Endothelial cell (in vitro differentiated cells): ENCODE measurements around the gene GADD45G. TPM values are rescaled to one million over a fixed set of nuclear protein-coding genes. Genes with fewer than 3 reads are reported as not detected.

Experiments
- DNase-seq: peaks from one replicate; pipeline ENCODE4 v3.0.0; 2021; ENCODE audit warnings: low spot score
- H3K27ac Mint-ChIP-seq: one replicate; pipeline ENCODE4 v1.8.0; 2021; ENCODE audit warnings: mixed read lengths, inconsistent platforms; ENCODE audit not compliant: unreplicated experiment
- H3K27me3 Mint-ChIP-seq: one replicate; pipeline ENCODE4 v1.8.0; 2021; ENCODE audit warnings: mild to moderate bottlenecking, moderate library complexity, mixed read lengths, inconsistent platforms; ENCODE audit not compliant: unreplicated experiment
- H3K36me3 Mint-ChIP-seq: one replicate; pipeline ENCODE4 v1.8.0; 2021; ENCODE audit warnings: mild to moderate bottlenecking, low read depth, mixed read lengths, inconsistent platforms; ENCODE audit not compliant: unreplicated experiment
- H3K4me1 Mint-ChIP-seq: one replicate; pipeline ENCODE4 v1.8.0; 2021; ENCODE audit warnings: mild to moderate bottlenecking, mixed read lengths, inconsistent platforms; ENCODE audit not compliant: unreplicated experiment
- H3K4me3 Mint-ChIP-seq: one replicate; pipeline ENCODE4 v1.8.0; 2021; ENCODE audit warnings: mild to moderate bottlenecking, mixed read lengths, inconsistent platforms; ENCODE audit not compliant: unreplicated experiment
- H3K9me3 Mint-ChIP-seq: one replicate; pipeline ENCODE4 v1.8.0; 2021; ENCODE audit warnings: mixed read lengths, inconsistent platforms; ENCODE audit not compliant: unreplicated experiment
- total RNA-seq: library from RNA; stranded (reverse); fragmentation: NEBNext Ultra II Directional; extraction: Animal tissue kit (Norgen Biotek cat#: 25700); gene quantifications from one replicate; pipeline ENCODE4 v1.2.1, GENCODE V29; 2021; ENCODE audit not compliant: unreplicated experiment
- TF ChIP-seq, protein P1 (sequence below): fragments of 200-600 bp; sonication (generic); IDR thresholded peaks from one replicate; pipeline ENCODE4 v1.5.0; 2021; ENCODE audit warnings: antibody characterized with exemption; ENCODE audit not compliant: unreplicated experiment

The GADD45G gene
- total RNA-seq, 1 donor from 2014 or later = 6.2 TPM

DNA sequence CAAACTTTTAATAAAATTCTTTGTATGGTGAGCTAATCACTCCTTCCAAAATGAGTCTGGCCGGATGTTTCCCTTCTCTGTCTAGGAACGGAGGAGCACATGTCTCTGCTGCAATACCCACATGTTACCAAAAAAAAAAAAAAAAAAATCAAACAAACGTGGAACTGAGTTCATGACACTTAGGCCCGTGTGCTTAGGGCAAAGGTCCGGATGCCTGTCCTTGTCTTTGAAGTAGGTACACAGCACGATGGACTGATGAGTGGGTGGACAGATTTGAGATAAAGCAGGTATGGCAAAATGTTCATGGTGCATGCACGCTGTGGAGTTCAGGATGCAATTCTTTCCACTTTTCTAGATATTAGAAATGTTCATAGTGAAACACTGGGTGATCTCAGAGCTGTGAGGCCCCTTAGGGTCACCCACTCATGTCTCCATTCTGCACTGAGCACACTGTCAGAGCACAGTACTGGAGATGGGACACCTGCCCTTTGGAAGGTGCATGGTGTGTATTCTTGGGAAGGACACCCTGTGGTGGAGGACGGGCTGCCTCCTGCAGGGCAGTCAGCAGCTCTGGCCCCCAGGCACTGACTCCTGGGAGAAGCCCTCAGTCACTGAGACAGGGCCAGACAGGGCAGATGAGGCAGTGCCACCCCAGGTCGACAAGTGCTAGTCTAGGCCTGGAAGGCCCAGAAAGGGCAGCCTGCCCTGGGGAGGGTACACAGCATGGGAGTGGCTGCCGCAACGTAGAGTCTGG, 43.6 kb downstream of the GADD45G start:
- Mint-ChIP-seq H3K4me3 (no peak overlapping the region), H3K27ac (no peak overlapping the region), H3K27me3 (peaks cover 3% of the 10 kb centered on the region), H3K9me3 (no peaks in the 10 kb centered on the region), H3K4me1 (peaks cover 2% of the 10 kb centered on the region), H3K36me3 (no peaks in the 10 kb centered on the region)
- DNase-seq = no peak
- TF ChIP-seq, protein P1, sequence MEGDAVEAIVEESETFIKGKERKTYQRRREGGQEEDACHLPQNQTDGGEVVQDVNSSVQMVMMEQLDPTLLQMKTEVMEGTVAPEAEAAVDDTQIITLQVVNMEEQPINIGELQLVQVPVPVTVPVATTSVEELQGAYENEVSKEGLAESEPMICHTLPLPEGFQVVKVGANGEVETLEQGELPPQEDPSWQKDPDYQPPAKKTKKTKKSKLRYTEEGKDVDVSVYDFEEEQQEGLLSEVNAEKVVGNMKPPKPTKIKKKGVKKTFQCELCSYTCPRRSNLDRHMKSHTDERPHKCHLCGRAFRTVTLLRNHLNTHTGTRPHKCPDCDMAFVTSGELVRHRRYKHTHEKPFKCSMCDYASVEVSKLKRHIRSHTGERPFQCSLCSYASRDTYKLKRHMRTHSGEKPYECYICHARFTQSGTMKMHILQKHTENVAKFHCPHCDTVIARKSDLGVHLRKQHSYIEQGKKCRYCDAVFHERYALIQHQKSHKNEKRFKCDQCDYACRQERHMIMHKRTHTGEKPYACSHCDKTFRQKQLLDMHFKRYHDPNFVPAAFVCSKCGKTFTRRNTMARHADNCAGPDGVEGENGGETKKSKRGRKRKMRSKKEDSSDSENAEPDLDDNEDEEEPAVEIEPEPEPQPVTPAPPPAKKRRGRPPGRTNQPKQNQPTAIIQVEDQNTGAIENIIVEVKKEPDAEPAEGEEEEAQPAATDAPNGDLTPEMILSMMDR = no peak

DNA sequence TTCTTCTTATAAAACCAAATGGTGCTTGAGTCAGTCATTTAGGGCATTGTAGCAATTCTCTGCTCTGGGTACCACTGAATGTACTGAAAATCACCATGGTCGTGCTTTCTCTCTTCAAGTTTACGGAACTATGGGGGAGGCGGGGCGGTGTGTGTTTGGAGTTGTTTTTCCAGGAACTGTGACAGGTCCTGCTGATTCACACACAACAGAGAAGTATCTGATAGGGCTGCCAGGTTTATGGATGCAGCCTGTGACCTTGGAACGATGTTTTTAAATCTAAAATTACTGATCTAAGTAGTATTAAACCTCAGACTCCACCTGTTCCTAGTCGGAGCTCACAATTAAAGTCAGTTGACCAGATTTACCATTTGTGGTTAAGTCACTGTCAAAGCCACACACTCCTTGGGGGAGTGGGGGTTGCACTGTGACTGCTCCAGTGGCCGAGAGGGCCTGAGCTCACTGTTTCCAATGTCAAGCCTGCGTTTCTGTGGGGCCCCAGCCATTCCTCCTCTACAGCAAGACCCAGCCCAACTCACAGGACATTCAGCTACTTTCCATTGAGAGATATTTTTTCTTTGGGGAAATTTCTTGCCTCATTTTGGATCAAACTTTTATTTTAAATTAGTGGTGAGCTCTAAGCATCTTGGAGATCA, 44.4 kb downstream of the GADD45G start:
- no peaks in the 10 kb centered on the region for H3K36me3 Mint-ChIP-seq
- H3K27ac Mint-ChIP-seq = no peak overlapping the region
- H3K4me1 Mint-ChIP-seq = peaks cover 2% of the 10 kb centered on the region

DNA sequence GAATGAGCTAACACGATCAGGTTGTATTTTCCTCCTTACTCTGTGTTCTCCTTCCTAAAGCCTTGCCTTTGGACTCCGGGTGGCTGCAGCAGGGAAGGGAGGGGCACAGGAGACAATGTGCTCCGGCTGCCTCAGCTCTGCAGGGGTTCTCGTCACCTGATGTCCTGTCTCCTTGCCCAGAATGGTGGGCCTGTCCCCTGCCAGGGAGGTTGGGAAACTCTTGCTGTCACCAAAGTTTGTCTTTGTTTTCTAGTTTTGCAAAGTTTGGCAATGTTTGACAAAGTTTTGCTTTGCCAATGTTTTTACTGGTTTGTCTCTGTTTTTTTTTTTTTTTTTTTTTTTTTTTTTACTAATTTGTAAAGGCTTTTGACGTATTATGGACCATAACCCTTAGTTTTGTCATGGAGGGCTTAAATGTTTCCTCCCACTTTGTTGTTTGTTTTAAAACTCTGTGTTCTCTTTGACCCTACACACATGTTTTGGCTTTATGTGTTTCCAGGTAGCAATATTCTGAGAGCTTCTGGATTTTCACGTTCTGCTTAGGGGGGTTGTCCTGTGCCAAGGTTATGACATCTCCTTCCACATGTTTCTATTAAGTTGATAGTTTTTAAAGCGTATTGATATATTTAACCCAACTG, 49.3 kb downstream of the GADD45G start:
- H3K4me1 Mint-ChIP-seq = peaks cover 19% of the 10 kb centered on the region
- H3K36me3 Mint-ChIP-seq = peaks cover 4% of the 10 kb centered on the region

More for the DNA sequence above, 44.4 kb downstream of the GADD45G start:
- TF ChIP-seq, protein P1 = no peak
- H3K27me3 Mint-ChIP-seq = peaks cover 3% of the 10 kb centered on the region
- H3K4me3 Mint-ChIP-seq = no peak overlapping the region
- DNase-seq = no peak
- H3K9me3 Mint-ChIP-seq = no peaks in the 10 kb centered on the region

DNA sequence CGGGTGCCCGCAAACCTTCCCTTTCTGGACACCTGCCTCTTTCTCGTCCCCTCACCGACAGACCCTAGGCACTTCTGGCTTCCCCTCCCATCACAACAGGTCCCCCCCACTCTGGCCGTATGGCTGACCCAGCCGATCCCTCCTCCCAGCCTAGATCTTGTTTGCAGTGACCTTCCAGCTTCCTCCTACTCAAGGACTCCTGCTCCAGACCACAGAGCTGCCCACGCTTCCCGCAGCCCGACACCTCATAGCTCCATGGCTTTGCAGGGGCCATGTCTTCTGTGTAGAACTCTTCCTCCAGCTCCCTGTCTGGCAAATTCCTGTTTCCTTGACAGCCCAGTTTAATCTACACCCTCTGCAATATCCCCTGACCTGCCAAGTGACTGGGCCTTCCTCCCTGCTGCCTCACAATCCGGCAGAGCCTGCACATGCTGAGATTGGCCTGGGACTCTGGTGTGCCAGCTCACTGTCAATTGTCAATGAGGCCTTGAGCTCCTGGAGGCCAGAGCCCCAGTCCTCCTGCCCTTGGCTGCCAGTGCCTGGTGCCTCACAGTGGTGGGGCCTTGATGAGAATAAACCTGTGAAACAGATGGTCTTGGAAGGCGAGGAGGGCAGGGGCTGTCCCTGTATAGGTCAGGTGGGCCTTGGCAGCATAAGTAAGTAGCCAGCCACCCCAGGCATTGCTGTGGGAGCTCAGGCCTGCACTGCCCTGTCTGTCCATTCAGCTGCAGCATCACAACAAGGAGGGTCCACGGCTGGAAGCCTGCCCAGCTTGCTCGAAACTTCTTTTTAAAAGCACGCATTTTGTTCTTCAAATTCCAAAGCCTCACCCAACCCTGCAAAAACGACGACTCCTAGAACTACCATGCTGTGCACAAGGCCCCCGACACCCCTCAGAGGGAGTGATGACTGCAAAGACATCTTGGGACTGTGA, 50.5 kb downstream of the GADD45G start:
- Mint-ChIP-seq H3K4me1 (peaks cover 19% of the 10 kb centered on the region), H3K27ac (no peak overlapping the region), H3K36me3 (peaks cover 4% of the 10 kb centered on the region), H3K27me3 (peaks cover 6% of the 10 kb centered on the region), H3K9me3 (no peaks in the 10 kb centered on the region), H3K4me3 (no peak overlapping the region)
- DNase-seq = no peak
- TF ChIP-seq, protein P1 = no peak

More for the DNA sequence above, 49.3 kb downstream of the GADD45G start:
- no peak for DNase-seq
- Mint-ChIP-seq H3K27me3 (peaks cover 6% of the 10 kb centered on the region), H3K27ac (no peak overlapping the region), H3K9me3 (no peaks in the 10 kb centered on the region), H3K4me3 (no peak overlapping the region)
- TF ChIP-seq, protein P1 = no peak

Other genes with a start within 250 kb of the GADD45G start
- 14.8 TPM for gene SEMA4D, start 106.9 kb upstream of the GADD45G start, total RNA-seq